ENCODE data around the gene FOXF1.

FOXF1 gene

GRCh38 chr16:86502856-86503748 lies 7.2 kb upstream of the FOXF1 start:
- Histone ChIP-seq H3K9ac (ENCODE audit: low read length) (no peak overlapping the region), H3K4me1 (ENCODE audit: low read length) (no peaks in the 10 kb centered on the region), H3K27ac (ENCODE audit: low read length) (no peak overlapping the region), H3K27me3 (ENCODE audit: low read depth, low read length) (peaks cover 22% of the 10 kb centered on the region), H3K36me3 (replicated peaks; ENCODE audit: low read depth, low read length) (no peaks in the 10 kb centered on the region), H3K4me3 (ENCODE audit: low read length) (no peak overlapping the region), H3K4me2 (ENCODE audit: low read length) (no peak overlapping the region), H4K20me1 (ENCODE audit: insufficient read depth, low read length) (no peaks in the 10 kb centered on the region), H2AFZ (ENCODE audit: low read depth, low read length) (no peak overlapping the region), H3K9me3 (ENCODE audit: insufficient read depth, low read length) (no peaks in the 10 kb centered on the region), H3K79me2 (ENCODE audit: low read length) (no peaks in the 10 kb centered on the region)
- TF ChIP-seq, protein P1, sequence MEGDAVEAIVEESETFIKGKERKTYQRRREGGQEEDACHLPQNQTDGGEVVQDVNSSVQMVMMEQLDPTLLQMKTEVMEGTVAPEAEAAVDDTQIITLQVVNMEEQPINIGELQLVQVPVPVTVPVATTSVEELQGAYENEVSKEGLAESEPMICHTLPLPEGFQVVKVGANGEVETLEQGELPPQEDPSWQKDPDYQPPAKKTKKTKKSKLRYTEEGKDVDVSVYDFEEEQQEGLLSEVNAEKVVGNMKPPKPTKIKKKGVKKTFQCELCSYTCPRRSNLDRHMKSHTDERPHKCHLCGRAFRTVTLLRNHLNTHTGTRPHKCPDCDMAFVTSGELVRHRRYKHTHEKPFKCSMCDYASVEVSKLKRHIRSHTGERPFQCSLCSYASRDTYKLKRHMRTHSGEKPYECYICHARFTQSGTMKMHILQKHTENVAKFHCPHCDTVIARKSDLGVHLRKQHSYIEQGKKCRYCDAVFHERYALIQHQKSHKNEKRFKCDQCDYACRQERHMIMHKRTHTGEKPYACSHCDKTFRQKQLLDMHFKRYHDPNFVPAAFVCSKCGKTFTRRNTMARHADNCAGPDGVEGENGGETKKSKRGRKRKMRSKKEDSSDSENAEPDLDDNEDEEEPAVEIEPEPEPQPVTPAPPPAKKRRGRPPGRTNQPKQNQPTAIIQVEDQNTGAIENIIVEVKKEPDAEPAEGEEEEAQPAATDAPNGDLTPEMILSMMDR (IDR thresholded peaks at IDR 0.05; ENCODE audit: low read depth, low read length): no peak
- TF ChIP-seq EZH2phosphoT487 (IDR thresholded peaks at IDR 0.05; ENCODE audit: low read depth): no peak

GRCh38 chr16:86503830-86504229 lies 6.5 kb upstream of the FOXF1 start:
- Histone ChIP-seq H3K4me1 (ENCODE audit: low read length) (no peaks in the 10 kb centered on the region), H3K27ac (ENCODE audit: low read length) (no peak overlapping the region), H3K4me2 (ENCODE audit: low read length) (no peak overlapping the region), H3K27me3 (ENCODE audit: low read depth, low read length) (peaks cover 22% of the 10 kb centered on the region), H4K20me1 (ENCODE audit: insufficient read depth, low read length) (no peaks in the 10 kb centered on the region), H2AFZ (ENCODE audit: low read depth, low read length) (no peak overlapping the region), H3K36me3 (replicated peaks; ENCODE audit: low read depth, low read length) (no peaks in the 10 kb centered on the region), H3K9me3 (ENCODE audit: insufficient read depth, low read length) (no peaks in the 10 kb centered on the region), H3K4me3 (ENCODE audit: low read length) (no peak overlapping the region), H3K79me2 (ENCODE audit: low read length) (no peaks in the 10 kb centered on the region), H3K9ac (ENCODE audit: low read length) (no peak overlapping the region)
- TF ChIP-seq EZH2phosphoT487 (IDR thresholded peaks at IDR 0.05; ENCODE audit: low read depth): no peak
- TF ChIP-seq, protein P1 (IDR thresholded peaks at IDR 0.05; ENCODE audit: low read depth, low read length): no peak

GRCh38 chr16:86504315-86505184 lies 5.8 kb upstream of the FOXF1 start:
- Histone ChIP-seq H3K9me3 (ENCODE audit: insufficient read depth, low read length) (no peaks in the 10 kb centered on the region), H3K36me3 (replicated peaks; ENCODE audit: low read depth, low read length) (no peaks in the 10 kb centered on the region), H3K27ac (ENCODE audit: low read length) (no peak overlapping the region), H3K9ac (ENCODE audit: low read length) (no peak overlapping the region), H3K4me3 (ENCODE audit: low read length) (no peak overlapping the region), H3K27me3 (ENCODE audit: low read depth, low read length) (peaks cover 22% of the 10 kb centered on the region), H2AFZ (ENCODE audit: low read depth, low read length) (no peak overlapping the region), H3K4me1 (ENCODE audit: low read length) (no peaks in the 10 kb centered on the region), H3K79me2 (ENCODE audit: low read length) (no peaks in the 10 kb centered on the region), H3K4me2 (ENCODE audit: low read length) (no peak overlapping the region), H4K20me1 (ENCODE audit: insufficient read depth, low read length) (no peaks in the 10 kb centered on the region)
- no peak for TF ChIP-seq EZH2phosphoT487 (IDR thresholded peaks at IDR 0.05; ENCODE audit: low read depth)
- TF ChIP-seq, protein P1 (IDR thresholded peaks at IDR 0.05; ENCODE audit: low read depth, low read length): no peak

All from OCI-LY3 (cell line).